HTR-8/SVneo (cell line): Measurements from ENCODE around the gene OR4C15.

Source experiments
- DNase-seq: peaks from one replicate; pipeline ENCODE4 v3.0.0; 2011; ENCODE audit warnings: low spot score, mixed read lengths; ENCODE audit not compliant: insufficient read length
- FAIRE-seq: peaks from 2 replicates; lab custom pipeline; 2011; peaks lifted over from hg19 to GRCh38; lab: Jason Lieb, UNC

OR4C15 gene

GRCh38 chr11:55554169-55554568 lies at the start of gene OR4C15:
Gene OR4C15, plus strand, starts transcription at chr11:55554469. Its CDS starts 0 bp downstream, at chr11:55554469.
- FAIRE-seq (no peak), DNase-seq (no peak)

DNA sequence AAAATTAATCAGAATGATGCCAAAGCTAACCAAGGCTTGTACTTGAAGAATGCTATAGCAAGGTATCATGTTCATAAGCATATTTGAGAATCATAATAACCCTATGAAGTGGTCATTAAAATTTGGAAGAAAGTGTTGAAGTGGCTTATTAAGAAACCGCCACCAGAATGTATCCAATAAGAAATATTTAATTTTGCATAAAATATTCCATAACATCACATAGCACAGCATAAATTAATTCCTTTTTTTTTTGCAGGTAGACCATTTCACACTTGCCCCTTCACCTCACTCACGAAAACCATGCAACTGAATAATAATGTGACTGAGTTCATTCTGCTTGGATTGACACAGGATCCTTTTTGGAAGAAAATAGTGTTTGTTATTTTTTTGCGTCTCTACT lies 17.6 kb downstream of the OR4C15 start, which contains the start of gene OR4C16:
TSS of gene OR4C16 (plus strand) at position 301 of the 400 bp plus-strand sequence. CDS start at position 301, 0 bp downstream.
- no peak for FAIRE-seq
- no peak for DNase-seq

GRCh38 chr11:55572548-55572947 lies 18.3 kb downstream of the OR4C15 start:
- FAIRE-seq (no peak), DNase-seq (no peak)
